Suppressor macrophage treated with lipopolysaccharide for 1 hour (primary cell): Measurements from ENCODE around the gene ZNF28.
"Not testable (repeated sequence)": the region's sequence is repeated elsewhere in the genome, so short reads cannot be mapped to it uniquely, and the experiment has no call there.

ENCODE experiments used
- DNase-seq, 3 donors: peaks; one replicate each; pipeline ENCODE4 v3.0.0-alpha.2; 2020 to 2022

ZNF28 gene

DNA sequence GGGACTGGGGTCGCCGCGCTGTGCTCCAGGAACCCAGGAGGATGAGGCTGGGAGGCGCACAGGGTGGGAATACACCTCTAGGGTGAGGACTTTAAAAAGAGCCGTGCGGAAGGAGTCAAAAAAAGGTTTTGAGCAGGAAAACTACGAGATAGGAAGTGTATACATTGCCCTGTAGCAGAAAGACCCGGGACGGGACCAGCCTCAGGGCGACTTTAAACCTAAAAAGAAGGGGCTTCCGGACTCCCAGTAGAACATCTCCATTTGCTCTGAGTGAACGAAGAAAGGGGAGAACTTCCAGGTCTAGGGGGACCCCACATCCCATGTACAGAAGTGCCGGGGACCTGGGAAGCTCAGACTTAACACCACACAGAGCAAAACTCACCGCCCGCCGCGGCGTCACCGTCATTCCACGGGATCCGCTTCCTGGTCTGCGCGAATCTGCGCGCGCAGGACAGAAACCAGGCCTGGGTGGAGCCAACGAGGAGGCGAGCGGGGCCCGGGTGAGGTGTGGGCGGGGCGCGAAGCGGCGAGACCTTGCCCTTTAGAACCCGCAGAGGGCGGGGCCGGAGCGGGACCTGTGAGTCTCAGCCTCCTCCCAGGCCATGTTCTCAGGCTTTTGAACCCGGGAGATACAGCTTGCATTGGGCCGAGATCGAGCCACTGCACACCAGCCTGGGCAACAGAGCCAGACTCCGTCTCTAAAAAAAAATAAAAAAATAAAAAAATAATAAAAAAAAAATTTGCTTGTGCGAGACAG lies at the start of gene ZNF28:
Gene ZNF28, minus strand, starts transcription at position 430 of the 757 bp plus-strand sequence. CDS start 3,675 bp downstream, outside the sequence.
- DNase-seq = peak; percentile 43 to 64 (median 47)

DNA sequence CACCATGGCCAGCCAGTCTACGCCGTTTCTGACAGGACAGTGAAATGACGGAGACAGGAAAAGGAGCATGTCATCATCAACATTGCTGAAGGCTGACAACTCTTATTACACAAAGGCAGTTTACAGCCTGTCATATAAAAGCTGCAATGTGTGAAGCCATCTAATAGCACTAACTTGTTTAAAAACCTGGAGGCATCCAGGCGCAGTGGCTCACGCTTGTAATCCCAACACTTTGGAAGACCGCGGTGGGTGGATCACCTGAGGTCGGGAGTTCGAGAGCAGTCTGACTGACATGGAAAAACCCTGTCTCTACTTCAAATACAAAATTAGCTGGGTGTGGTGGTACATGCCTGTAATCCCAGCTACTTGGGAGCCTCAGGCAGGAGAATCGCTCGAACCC lies 46.6 kb upstream of the ZNF28 start:
- not testable (repeated sequence) for DNase-seq

DNA sequence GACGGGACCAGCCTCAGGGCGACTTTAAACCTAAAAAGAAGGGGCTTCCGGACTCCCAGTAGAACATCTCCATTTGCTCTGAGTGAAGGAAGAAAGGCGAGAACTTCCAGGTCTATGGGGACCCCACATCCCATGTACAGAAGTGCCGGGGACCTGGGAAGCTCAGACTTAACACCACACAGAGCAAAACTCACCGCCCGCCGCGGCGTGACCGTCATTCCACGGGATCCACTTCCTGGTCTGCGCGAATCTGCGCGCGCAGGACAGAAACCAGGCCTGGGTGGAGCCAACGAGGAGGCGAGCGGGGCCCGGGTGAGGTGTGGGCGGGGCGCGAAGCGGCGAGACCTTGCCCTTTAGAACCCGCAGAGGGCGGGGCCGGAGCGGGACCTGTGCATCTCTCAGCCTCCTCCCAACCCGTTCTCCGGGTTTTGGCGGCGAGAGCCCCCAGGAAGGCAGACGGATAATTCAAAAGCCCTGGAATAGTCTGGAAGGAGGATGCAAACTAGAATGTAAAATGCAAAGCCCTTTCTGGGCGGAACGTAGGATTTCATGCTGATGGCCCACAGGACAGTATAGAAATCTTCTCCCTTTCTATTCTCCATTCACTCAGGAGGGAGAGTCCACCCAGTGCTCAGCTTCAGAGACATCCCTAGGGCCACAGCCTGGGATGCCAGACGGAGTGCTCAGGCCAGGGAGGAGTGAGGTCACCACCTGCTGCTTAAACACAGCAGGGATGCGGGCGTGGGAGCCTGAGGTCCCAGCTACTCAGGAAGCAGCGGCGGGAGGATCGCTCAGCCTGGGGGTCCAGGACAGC lies 36.2 kb upstream of the ZNF28 start, which contains the start of gene ZNF468:
Gene ZNF468, minus strand, starts transcription at position 242 of the 814 bp plus-strand sequence. CDS start 3,347 bp downstream, outside the sequence.
- peak; percentile 72 to 86 (median 80) for DNase-seq

DNA sequence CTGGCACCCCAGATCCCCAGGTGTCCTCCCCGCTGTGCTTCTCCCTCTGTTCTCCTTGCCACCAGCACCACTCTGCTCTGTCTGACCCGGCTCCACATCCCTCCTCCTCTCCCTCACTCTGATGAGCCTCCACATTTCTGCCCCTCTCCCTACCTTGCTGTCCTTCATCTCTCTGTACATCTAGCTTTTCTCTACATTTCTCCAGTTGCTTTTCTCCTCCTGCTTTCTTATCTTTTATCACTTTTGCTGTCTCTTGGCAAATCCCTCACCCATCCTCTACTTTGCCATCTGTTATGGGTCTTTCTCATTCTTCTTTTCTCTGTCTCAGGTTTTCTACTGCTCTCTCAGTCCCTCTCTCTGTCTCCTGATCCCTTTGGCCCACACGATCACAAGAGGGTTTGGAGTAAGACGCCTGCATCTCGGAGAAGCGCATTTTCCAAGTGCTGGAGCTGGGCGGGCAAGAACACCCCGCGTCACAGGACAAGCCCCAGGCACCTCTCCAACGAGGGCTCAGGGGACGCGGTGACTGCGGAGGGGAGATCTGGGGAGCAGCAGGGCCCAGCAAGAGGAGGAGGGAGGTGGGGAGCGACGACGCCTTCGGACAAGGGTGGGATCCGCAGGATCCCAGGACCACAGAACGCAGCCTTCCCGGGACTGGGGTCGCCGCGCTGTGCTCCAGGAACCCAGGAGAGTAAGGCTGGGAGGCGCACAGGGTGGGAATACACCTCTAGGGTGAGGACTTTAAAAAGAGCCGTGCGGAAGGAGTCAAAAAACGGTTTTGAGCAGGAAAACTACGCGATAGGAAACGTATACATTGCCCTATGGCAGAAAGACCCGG lies 35.3 kb upstream of the ZNF28 start:
- peak in 2 of 3 donors; percentile 5 to 8 for DNase-seq

DNA sequence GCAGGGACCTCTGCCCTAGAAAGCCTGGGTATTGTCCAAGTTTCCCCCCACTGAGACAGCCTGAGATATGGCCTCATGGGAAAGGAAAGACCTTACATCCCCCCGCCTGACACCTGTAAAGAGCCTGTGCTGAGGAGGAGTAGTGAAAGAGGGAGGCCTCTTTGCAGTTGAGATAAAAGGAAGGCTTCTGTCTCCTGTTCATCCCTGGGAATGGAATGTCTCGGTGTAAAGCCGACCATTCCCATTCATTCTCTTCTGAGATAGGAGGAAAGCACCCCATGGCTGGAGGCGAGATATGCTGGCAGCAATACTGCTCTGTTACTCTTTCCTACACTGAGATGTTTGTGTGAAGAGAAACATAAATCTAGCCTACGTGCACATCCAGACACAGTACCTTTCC lies 25.9 kb upstream of the ZNF28 start:
- not testable (repeated sequence) for DNase-seq

DNA sequence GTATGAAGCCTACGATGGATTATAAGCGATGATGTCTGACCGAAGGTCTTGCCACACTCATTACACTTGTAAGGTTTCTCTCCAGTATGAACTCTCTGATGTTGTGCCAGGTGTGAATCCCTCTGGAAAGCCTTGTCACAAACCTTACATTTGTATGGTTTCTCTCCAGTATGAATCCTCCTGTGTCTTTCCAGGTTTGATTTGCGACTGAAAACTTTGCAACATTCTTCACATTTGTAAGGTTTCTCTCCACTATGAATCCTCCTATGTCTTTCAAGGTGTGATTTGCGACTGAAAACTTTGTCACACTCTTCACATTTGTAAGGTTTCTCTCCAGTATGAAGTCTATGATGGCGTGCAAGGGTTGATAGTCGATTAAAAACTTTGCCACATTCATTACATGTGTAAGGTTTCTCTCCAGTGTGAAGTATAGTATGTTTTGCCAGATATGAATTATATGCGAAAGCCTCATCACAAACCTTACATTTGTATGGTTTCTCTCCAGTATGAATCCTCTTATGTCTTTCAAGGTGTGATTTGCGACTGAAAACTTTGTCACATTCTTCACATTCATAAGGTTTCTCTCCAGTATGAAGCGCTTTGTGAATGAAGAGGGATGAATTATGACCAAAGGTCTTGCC lies 19.5 kb upstream of the ZNF28 start:
- peak in 1 of 3 donors; percentile 10 for DNase-seq

DNA sequence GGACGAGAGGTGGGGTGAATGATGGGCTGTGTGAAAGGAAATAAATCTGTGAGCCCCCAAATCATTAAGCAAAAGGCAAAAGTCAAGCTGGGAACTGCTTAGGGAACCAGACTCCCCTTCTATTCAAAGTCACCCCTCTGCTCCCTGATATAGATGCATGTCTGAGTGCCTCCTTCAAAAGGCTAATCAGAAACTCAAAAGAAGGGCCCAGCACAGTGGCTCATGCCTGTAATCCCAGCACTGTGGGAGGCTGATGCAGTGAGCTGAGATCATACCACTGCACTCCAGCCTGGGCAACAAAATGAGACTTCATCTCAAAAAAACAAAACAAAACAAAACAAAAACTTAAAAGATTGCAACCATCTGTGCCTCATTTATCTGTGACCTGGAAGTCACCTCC lies 12.9 kb upstream of the ZNF28 start:
- not testable (repeated sequence) for DNase-seq

DNA sequence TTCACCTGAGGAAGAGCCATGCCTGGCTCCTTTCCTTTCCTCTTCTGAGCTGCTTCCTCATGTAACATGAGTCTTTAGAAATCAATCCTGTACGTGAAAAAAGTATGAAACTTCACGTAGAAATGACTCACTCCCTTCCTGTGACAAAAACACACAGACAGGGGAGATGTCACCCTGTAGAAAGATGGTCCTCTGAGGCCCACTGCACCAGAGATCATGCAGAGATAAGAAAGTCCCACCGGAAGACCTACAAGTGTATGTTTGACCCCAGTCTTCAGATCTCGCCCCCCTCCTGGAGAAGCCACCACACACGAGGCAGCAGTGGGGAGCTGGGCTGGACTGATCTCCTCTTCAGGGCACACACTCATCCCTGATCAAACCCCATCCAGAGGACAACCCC lies 12.1 kb upstream of the ZNF28 start:
- not testable (repeated sequence) for DNase-seq

DNA sequence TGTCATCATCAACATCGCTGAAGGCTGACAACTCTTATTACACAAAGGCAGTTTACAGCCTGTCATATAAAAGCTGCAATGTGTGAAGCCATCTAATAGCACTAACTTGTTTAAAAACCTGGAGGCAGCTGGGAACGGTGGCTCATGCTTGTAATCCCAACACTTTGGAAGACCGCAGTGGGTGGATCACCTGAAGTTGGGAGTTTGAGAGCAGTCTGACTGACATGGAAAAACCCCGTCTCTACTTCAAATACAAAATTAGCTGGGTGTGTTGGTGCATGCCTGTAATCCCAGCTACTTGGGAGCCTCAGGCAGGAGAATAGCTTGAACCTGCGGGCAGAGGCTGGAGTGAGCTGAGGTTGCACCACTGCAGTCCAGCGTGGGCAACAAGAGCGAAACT lies 8.4 kb upstream of the ZNF28 start:
- not testable (repeated sequence) for DNase-seq

DNA sequence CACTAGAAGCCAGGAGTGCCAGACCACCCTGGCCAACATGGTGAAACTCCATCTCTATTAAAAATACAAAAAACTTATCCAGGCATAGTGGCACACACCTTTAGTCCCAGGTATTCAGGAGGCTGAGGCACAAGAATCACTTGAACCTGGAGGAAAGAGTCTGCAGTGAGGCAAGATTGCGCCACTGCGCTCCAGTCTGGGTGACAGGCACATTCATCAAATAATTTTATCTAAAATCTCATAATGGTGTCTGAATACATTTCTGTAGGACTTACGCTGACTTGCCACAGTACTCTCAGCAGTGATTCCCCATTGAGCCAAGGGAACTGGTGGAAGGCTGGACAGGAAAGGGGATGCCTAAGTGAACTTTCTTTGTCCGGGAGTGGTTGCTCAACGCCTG lies 4.3 kb upstream of the ZNF28 start:
- DNase-seq = no peak

DNA sequence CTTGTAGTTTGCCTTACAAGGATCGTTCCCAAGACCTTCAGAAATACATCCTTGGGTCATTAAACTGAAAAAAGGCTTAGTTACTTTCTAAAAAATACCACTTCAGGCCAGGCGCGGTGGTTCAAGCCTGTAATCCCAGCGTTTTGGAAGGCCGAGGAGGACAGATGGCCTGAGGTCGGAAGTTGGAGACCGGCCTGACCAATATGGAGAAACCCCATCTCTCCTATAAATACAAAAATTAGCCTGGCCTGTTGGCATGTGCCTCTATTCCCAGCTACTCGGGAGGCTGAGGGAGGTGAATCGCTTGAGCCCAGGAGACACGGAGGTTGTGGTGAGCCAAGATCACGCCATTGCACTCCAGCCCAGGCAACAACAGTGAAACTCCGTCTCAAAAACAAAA lies 2.2 kb upstream of the ZNF28 start:
- no peak for DNase-seq

DNA sequence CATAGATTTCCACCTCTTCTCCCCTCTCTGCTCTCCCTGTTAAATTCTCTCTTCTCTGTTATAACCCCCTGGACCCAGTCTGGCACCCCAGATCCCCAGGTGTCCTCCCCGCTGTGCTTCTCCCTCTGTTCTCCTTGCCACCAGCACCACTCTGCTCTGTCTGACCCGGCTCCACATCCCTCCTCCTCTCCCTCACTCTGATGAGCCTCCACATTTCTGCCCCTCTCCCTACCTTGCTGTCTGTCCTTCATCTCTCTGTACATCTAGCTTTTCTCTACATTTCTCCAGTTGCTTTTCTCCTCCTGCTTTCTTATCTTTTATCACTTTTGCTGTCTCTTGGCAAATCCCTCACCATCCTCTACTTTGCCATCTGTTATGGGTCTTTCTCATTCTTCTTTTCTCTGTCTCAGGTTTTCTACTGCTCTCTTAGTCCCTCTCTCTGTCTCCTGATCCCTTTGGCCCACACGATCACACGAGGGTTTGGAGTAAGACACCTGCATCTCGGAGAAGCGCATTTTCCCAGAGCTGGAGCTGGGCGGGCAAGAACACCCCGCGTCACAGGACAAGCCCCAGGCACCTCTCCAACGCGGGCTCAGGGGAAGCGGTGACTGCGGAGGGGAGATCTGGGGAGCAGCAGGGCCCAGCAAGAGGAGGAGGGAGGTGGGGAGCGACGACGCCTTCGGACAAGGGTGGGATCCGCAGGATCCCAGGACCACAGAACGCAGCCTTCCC lies 795 bp downstream of the ZNF28 start:
- peak in 2 of 3 donors; percentile 17 to 42 for DNase-seq

DNA sequence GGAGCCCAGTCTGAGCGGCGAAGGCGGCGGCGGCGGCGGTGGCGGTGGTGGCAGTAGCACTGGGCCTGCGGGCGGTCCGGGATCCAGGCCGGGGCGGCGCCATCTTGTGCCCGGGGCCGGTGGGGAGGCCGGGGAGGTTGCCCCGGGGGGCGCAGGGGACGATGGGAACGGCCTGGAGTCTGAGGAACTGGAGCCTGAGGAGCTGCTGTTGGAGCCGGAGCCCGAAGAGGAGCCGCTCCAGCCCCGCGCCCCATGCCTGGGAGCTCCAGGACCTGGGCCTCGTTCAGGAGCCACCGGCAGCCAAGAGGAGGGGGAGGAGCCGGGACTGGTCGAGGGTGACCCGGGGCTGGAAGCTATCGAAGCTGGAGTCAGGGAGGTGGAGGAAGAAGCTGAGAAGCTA lies 11.6 kb downstream of the ZNF28 start:
- DNase-seq = no peak

DNA sequence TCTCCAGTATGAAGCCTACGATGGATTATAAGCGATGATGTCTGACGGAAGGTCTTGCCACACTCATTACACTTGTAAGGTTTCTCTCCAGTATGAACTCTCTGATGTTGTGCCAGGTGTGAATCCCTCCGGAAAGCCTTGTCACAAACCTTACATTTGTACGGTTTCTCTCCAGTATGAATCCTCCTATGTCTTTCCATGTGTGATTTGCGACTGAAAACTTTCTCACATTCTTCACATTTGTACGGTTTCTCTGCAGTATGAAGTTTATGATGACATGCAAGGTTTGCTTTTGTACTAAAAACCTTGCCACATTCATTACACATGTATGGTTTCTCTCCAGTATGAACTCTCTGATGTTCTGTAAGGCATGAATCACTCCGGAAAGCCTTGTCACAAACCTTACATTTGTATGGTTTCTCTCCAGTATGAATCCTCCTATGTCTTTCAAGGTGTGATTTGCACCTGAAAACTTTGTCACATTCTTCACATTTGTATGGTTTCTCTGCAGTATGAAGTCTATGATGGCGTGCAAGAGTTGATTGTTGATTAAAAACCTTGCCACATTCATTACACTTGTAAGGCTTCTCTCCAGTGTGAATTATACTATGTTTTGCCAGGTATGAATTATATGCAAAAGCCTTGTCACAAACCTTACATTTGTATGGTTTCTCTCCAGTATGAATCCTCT lies 21.3 kb downstream of the ZNF28 start:
- DNase-seq = not testable (repeated sequence)

DNA sequence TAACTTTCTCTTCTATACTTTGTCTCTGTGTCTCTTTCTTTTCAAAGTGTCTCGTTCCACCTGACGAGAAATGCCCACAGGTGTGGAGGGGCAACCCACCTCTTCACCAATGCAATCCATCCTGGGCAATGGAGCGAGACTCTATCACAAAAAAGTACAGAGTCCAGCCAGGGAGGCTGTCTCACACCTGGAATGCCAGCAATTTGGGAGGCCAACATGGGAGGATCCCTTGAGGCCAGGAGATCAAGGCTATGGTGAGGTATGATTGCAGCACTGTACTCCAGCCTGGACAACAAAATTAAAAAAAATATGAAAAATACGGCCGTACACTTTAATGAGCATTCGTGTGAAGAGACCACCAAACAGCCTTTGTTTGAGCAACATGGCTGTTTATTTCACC lies 32.0 kb downstream of the ZNF28 start:
- no peak for DNase-seq

DNA sequence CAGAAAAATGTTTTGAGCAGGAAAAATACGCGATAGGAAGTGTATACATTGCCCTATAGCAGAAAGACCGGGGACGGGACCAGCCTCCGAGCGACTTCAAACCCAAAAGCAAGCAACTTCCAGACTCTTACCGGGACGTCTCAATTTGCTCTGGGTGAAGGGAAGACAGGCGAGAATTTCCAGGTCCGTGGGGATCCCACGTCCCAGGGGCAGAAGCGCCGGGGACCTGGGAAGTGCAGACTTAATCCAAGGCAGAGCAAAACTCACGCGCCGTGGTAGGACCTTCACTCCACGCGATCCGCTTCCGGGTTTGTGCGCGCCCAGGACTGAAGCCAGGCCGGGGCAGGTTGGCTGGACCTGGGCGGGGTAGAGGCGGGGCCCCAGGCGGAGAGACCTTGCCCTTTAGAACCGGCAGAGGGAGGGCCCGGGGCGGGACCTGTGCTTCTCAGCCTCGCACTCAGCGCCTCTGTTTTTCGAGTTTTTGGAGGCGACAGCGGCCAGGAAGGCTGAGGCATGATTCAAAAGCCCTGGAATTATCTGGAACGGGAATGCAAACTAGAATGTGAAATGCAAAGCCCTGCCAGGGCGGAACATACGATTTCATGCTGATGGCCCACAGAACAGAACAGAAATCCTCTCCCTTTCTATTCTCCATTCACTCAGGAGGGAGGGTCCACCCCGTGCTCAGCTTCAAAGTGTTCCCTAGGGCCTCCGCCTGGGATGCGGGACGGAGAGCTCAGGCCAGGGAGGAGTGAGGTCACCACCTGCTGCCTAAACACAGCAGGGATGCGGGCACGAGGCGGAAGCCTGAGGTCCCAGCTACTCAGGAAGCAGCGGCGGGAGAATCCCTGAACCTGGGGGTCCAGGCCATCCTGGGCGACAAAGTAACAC lies 34.7 kb downstream of the ZNF28 start, which contains the start of gene ZNF600:
Gene ZNF600, minus strand, starts transcription at position 328 of the 891 bp plus-strand sequence. CDS start 7,903 bp downstream, outside the sequence.
- DNase-seq = peak; percentile 78 to 95 (median 78)

DNA sequence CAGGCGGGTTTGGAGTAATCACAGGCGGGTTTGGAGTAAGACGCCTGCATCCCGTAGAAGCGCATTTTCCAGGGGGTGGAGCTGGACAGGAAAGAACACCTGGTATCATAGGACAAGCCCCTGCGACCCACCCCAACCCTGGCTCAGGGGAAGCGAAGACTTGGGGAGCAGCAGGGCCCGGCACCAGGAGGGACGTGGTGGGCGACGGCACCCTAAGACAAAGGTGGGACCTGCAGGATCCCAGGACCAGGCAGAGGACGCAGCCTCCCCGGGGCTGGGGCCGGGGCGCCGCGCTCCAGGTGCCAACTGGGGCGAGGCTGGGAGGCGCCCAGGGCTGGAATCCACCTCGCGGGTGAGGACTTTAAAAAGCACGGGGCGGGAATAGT lies 35.4 kb downstream of the ZNF28 start:
- peak in 1 of 3 donors; percentile 20 for DNase-seq

DNA sequence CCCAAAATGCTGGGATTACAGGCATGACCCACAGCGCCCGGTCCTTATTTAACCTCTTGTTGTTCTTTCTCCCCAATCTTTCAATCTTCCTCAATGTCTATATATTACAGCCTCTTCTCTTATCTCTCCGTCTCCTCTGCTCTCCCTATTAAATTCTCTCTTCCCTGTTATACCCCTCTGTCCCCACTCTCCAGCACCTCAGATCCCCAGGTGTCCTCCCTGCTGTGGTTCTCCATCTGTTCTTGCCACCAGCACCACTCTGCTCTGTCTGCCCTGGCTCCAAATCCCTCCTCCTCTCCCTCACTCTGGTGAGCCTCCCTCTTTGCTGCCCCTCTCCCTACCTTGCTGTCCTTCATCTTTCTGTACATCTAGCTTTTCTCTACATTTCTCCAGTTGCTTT lies 35.9 kb downstream of the ZNF28 start:
- DNase-seq = no peak

DNA sequence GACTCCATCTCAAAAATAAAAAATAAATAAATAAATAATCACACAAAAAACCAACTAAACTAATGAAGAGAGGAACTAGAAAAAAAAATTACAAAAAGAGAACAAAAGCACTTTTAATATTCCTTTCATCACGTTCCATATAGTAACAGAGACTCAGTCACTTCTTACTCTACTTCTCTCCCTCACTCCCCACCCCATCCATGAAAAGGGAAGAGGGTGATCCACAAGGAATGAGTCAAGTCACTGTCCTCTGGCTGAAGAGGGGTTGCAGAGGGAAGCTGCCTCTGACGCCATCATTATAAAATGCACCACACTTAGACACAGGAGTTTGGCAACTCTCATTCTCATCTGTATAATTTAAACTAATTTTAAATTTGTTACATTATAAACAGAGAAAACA lies 38.6 kb downstream of the ZNF28 start:
- not testable (repeated sequence) for DNase-seq

DNA sequence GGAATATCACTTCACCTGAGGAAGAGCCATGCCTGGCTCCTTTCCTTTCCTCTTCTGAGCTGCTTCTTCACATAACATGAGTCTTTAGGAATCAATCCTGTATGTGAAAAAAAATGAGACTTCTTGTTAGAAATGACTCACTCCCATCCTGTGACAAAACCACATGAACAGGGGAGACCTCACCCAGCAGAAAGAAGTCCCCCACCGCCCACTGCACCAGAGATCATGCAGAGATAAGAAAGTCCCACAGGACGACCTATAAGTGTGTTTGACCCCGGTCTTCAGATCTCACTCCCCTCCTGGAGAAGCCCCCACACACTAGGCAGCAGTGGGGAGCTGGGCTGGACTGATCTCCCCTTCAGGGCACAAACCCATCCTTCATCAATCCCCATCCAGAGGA lies 42.6 kb downstream of the ZNF28 start:
- DNase-seq = peak in 2 of 3 donors; percentile 2 to 6
